Spleen (tissue), 7 donors: ENCODE data around the gene AKR1C8.

Experiments
- CTCF ChIP-seq, 11 experiments: fragments of 200-600 bp in 7 of 11; fragments of 450-650 bp in 4 of 11; sonication (generic) in 4 of 11; IDR thresholded peaks in 8 of 11; conservative IDR thresholded peaks in 3 of 11; 1 replicate in 7 of 11; 2 replicates in 4 of 11; pipeline versions ENCODE4 v1.4.0 to v1.8.0; 2016 to 2021; ENCODE audit warnings: antibody characterized with exemption in 11 of 11, inconsistent platforms in 4 of 11, mild to moderate bottlenecking in 1 of 11
- POLR2A ChIP-seq, 3 donors: fragments of 450-650 bp; IDR thresholded peaks; one replicate each; pipeline ENCODE4 v1.5.1; 2017; ENCODE audit warnings: antibody characterized with exemption in 3 of 3, mild to moderate bottlenecking in 1 of 3
- donor health status: DM: no; HTN: no; CAD: no; lungs with moderate emphysema.
- donor health status: DM: no; HTN: no; CAD: no.
- donor health status: DM: no; HTN: no; CAD: no.

GRCh38 chr10:5117026-5117425 is 67.9 kb downstream of the AKR1C8 start:
- no peak for TF ChIP-seq CTCF (IDR thresholded peaks at IDR 0.05 in 8 of 11, conservative IDR thresholded peaks at IDR 0.05 in 3 of 11)
- no peak for TF ChIP-seq POLR2A (IDR thresholded peaks at IDR 0.05)
